GM04504 (cell line): Measurements from ENCODE around the gene TBC1D14.
"Not testable (repeated sequence)": the region's sequence is repeated elsewhere in the genome, so short reads cannot be mapped to it uniquely, and the experiment has no call there.

Experiments
- DNase-seq: peaks from one replicate; pipeline ENCODE4 v3.0.0-alpha.2; 2012; ENCODE audit warnings: low read depth

The TBC1D14 gene

GRCh38 chr4:6890971-6891370 is 18.7 kb upstream of the TBC1D14 start:
- DNase-seq, result not testable (repeated sequence)

- DNase-seq, result no peak
These were observed 18.0 kb upstream of the TBC1D14 start for GRCh38 chr4:6891436-6892170.

GRCh38 chr4:6892190-6892908 is 17.3 kb upstream of the TBC1D14 start:
- DNase-seq, result no peak

- DNase-seq, result no peak
These were observed 16.8 kb upstream of the TBC1D14 start for GRCh38 chr4:6892909-6893202.

GRCh38 chr4:6893449-6894085 is 16.1 kb upstream of the TBC1D14 start:
- no peak for DNase-seq

- no peak for DNase-seq
These were observed 15.5 kb upstream of the TBC1D14 start for GRCh38 chr4:6894086-6894478.

- no peak for DNase-seq
These were observed 14.8 kb upstream of the TBC1D14 start for GRCh38 chr4:6894528-6895498.

- no peak for DNase-seq
These were observed 13.6 kb upstream of the TBC1D14 start for GRCh38 chr4:6896035-6896434.

GRCh38 chr4:6898763-6899162 is 10.9 kb upstream of the TBC1D14 start:
- DNase-seq, result no peak

GRCh38 chr4:6900181-6900812 is 9.3 kb upstream of the TBC1D14 start:
- DNase-seq, result no peak

GRCh38 chr4:6900956-6901355 is 8.7 kb upstream of the TBC1D14 start:
- DNase-seq, result no peak

- DNase-seq, result no peak
These were observed 7.8 kb upstream of the TBC1D14 start for GRCh38 chr4:6901669-6902317.

- DNase-seq, result no peak
These were observed 7.1 kb upstream of the TBC1D14 start for GRCh38 chr4:6902318-6903042.

- DNase-seq, result no peak
These were observed 3.8 kb upstream of the TBC1D14 start for GRCh38 chr4:6905516-6906445.

- DNase-seq, result not testable (repeated sequence)
These were observed 3.1 kb upstream of the TBC1D14 start for GRCh38 chr4:6906486-6906885.

- DNase-seq, result no peak
These were observed 1.9 kb upstream of the TBC1D14 start for GRCh38 chr4:6907658-6908191.

- no peak for DNase-seq
These were observed 1.1 kb upstream of the TBC1D14 start for GRCh38 chr4:6908432-6909112.

GRCh38 chr4:6909970-6910339 is 329 bp downstream of the TBC1D14 start:
- DNase-seq, result no peak
